NB4 (cell line): ENCODE data around the gene TMC8.

ENCODE experiments used
- MYC ChIP-seq: IDR thresholded peaks from 2 replicates; pipeline ENCODE4 v1.6.1; 2011; ENCODE audit warnings: low read depth, low read length
- POLR2A ChIP-seq: IDR thresholded peaks from 2 replicates; pipeline ENCODE4 v1.6.1; 2011; ENCODE audit warnings: mild to moderate bottlenecking; ENCODE audit not compliant: insufficient read length; ENCODE audit errors: extremely low read depth
- TF ChIP-seq, protein P1 (sequence below): IDR thresholded peaks from one replicate; pipeline ENCODE4 v1.5.1; 2012; ENCODE audit warnings: low read depth, low read length

DNA sequence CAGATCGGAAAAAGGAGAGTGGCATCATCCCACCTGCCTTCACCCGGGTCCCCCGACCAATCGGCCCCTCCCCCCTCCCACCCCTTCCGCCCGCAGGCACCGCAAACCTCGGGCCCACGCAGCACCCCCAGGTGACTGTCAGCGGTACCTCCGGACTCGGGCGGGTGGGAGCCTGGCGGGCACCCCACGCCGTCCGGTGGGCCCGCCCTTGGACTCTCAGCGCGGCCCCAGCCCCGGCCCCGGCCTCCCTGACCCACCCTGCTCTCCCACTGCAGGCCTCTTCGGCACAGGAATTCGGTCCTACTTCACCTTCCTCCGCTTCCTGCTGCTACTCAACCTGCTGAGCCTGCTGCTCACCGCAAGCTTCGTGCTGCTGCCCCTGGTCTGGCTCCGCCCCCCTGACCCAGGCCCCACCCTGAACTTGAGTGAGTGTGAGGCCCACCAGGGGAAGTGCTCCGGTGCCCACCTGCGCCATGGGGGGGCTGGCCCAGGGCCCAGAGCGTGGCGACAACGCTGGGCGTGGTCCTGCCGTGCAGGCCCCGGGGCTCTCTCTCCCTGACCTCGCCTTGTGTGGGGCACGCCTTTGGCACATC, 1.6 kb downstream of the TMC8 start:
- TF ChIP-seq, protein P1, sequence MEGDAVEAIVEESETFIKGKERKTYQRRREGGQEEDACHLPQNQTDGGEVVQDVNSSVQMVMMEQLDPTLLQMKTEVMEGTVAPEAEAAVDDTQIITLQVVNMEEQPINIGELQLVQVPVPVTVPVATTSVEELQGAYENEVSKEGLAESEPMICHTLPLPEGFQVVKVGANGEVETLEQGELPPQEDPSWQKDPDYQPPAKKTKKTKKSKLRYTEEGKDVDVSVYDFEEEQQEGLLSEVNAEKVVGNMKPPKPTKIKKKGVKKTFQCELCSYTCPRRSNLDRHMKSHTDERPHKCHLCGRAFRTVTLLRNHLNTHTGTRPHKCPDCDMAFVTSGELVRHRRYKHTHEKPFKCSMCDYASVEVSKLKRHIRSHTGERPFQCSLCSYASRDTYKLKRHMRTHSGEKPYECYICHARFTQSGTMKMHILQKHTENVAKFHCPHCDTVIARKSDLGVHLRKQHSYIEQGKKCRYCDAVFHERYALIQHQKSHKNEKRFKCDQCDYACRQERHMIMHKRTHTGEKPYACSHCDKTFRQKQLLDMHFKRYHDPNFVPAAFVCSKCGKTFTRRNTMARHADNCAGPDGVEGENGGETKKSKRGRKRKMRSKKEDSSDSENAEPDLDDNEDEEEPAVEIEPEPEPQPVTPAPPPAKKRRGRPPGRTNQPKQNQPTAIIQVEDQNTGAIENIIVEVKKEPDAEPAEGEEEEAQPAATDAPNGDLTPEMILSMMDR = no peak
- TF ChIP-seq POLR2A (no peak), MYC (no peak)
